ENCODE measurements around the gene DDX18.
"Not testable (repeated sequence)": the region's sequence is repeated elsewhere in the genome, so short reads cannot be mapped to it uniquely, and the experiment has no call there.

DDX18 gene

DNA sequence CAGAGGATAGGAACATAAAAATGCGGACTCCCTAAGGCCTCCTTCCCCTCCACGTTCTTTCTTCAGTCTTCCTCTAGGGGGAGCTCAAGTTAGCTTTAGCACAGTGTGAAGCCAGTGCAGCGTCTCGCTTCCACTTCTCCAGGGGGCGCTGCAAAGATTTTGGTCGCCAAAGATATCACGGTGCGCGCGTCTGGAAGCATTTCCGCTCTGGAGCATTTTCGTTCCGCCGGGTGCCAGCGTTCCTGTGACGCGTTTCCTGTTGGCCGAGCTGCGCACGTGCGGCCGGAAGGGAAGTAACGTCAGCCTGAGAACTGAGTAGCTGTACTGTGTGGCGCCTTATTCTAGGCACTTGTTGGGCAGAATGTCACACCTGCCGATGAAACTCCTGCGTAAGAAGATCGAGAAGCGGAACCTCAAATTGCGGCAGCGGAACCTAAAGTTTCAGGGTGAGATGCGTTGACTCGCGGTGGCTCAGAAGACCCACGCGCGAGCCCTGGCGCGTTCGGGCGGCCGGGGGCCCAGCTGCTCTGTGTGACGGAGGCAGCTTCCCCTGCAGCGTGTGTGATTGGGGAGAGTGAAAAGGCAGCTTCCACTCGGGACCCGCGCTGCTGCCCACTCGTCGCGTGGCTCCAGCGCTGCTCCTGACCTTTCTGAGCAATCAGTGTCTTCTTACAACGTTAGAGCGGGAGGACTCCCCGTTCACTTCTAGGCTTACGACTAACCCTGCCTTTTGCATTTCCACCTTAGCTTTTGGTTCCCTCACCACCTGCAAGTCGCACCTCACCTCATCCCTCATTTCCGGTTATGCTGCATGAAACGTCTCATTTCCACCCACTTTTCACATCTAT lies at the start of gene DDX18:
Gene DDX18 (plus strand): TSS at position 275 of the 848 bp plus-strand sequence. CDS start 87 bp downstream, at position 362.
- DNase-seq: peak; percentile 95

DNA sequence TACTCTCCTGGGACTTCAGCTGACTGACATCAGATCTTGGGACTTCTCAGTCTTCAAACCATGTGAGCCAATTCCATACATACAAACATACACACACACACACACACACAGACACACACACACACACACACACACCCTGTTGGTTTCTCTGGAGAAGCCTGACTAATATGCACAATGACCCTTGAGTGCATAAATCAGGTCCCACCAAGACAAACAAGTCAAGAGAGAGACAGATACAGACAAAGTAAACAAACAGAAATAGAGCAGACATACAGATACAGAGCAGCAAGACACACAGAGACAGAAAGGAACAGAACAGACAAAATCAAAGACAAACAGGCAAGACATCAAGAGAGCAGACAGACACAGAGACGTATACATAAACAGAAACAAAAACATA lies 43.8 kb upstream of the DDX18 start:
- no peak for DNase-seq

GRCh38 chr2:117771969-117772630 lies 42.4 kb upstream of the DDX18 start:
- peak; percentile 16 for DNase-seq

DNA sequence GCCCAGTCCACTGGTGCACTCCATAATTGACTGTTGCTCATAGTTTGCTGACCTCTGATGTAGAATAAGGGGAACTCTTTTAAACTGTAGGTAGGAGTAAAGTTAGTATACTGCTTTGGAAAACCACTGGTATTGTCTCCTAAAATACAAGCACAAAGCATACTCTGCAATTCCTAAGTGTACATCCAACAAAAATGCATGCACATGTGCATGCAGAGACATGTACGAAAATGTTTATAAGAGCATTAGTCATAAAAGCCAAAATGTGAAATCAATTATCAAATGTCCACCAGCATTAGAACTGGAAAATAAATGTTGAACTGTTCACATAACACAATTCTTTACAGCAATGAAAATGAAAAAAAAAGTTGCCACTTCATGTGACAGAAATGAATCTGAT lies 39.8 kb upstream of the DDX18 start:
- DNase-seq: no peak

GRCh38 chr2:117775703-117776219 lies 38.7 kb upstream of the DDX18 start:
- no peak for DNase-seq

GRCh38 chr2:117776888-117777287 lies 37.6 kb upstream of the DDX18 start:
- DNase-seq: no peak

- peak; percentile 39 for DNase-seq
Measured at GRCh38 chr2:117785740-117786139, 28.8 kb upstream of the DDX18 start.

GRCh38 chr2:117786520-117786919 lies 28.0 kb upstream of the DDX18 start:
- DNase-seq: no peak

GRCh38 chr2:117789505-117789904 lies 25.0 kb upstream of the DDX18 start:
- no peak for DNase-seq

DNA sequence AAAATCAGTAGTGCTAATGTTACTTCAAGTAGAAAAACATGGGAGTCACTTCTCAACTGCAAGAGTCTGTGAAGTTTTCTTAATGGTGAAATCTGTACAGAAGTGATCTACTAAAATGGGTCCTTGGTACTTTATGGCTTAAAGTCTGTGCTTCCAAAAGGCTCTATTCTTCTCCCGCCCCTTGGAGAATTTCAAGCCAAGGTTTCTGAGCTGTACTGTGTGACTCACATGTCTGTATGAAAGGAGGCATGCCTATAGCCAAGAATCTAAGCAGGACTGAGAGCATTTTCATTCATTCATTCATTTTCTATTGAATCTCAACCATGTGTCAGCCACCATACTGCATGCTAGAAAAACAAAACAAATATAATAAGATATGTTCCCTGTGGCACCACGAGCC lies 19.8 kb upstream of the DDX18 start:
- DNase-seq: no peak

- DNase-seq: no peak
Measured at GRCh38 chr2:117801826-117802225, 12.7 kb upstream of the DDX18 start.

- DNase-seq: not testable (repeated sequence)
Measured at GRCh38 chr2:117803644-117804325, 10.7 kb upstream of the DDX18 start.

GRCh38 chr2:117812443-117812842 lies 2.0 kb upstream of the DDX18 start:
- no peak for DNase-seq

- no peak for DNase-seq
Measured at GRCh38 chr2:117815946-117816345, 1.5 kb downstream of the DDX18 start.

- DNase-seq: no peak
Measured at GRCh38 chr2:117818921-117819320, 4.4 kb downstream of the DDX18 start.

DNA sequence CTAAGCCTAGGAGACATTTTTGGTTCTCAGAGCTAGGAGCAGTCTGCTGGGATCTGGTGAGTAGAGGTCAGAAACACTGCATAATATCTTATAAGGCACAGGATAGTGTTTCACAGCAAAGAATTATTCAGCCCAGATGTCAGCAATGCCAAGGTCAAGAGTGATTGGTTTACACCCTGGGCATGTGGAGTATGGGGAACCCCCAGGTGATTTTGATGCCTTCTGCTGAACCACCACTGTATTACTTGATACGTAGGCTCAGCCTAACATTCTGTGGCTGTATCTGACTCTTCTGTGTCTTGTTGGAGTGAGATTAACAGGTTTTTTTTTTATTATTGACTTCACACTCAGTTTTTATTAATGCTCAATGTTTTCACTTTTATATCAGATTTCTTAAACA lies 6.0 kb downstream of the DDX18 start:
- DNase-seq: no peak

DNA sequence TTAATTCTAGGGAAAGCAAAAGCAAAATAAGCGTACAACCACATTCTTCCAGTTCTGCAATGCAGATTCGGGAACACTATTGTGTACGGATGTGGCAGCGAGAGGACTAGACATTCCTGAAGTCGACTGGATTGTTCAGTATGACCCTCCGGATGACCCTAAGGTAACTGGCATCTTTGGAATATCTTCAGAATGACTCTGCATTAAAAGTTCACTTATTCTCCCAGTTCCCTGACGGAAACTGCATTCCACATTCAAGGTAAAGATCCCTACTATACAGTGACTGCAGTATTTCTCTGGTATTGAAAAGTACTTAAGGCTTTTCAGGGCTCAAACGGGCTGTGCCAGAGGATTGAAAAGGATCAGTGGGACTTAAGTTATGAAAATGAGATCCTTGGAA lies 10.9 kb downstream of the DDX18 start:
- DNase-seq: no peak

DNA sequence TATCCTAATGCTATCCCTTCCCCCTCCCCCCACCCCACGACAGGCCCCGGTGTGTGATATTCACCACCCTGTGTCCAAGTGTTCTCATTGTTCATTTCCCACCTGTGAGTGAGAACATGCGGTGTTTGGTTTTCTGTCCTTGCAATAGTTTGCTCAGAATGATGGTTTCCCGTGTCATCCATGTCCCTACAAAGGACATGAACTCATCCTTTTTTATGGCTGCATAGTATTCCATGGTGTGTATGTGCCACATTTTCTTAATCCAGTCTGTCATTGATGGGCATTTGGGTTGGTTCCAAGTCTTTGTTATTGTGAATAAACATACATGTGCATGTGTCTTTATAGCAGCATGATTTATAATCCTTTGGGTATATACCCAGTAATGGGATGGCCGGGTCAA lies 13.0 kb downstream of the DDX18 start:
- not testable (repeated sequence) for DNase-seq

GRCh38 chr2:117828870-117829269 lies 14.4 kb downstream of the DDX18 start:
- no peak for DNase-seq

- DNase-seq: no peak
Measured at GRCh38 chr2:117832332-117832731, 17.8 kb downstream of the DDX18 start.

DNA sequence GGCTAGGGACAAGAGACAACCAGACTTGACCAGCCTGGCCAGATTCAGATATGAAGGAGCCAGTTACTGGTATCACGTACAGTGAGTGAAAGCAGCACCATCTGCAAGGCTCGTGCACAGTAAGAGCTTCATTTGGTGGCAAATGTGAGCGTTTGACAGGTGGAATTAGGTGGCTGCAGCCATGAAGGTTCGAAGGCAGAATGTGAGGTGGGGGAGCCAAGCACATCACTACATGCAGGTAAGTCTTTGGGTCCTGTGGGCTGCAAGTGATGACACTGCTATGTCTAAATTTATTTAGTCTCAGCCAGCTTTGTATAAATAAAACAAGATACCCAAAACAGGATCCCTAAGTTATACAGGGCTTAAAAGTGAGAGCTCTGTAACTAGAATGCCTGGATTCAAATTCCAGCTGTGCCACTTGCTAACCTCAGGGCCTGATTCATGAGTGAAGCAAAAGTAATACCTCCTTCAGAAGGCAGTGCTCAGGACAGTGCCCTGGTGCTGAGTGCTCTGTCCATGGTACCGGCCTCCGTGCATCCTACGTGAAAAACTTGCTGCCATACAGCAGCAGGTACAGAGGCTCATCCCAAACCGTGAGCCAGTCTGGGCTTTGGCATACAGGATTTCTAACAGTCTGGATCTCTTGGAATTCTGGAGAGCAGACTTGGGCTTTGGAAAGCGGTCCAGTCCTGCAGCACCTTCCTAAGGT lies 18.6 kb downstream of the DDX18 start:
- no peak for DNase-seq

DNA sequence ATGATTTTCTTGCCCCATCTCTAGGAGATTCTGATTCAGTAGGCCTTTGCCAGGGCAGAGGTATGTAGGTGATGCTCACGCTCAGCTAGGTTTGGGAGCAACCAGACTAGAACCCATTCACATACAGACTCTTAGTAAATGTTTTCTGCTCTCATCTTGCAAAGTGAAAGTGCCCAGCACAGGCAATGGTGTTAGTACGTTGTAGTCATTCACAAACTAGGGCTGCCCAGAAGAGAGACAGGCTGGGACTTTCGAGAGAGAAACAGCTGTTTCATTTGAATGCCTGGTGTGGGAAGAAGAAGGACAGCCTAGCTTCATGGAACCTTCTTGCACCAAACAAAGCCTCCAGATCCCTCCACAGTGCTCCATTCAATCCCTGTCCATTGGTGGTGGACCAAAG lies 19.4 kb downstream of the DDX18 start:
- DNase-seq: no peak

GRCh38 chr2:117834992-117835391 lies 20.5 kb downstream of the DDX18 start:
- no peak for DNase-seq
